NCI-H2171 treated with DMSO at 0.1 percent for 48 hours (cell line): ENCODE measurements around the gene WNT2.
"Not testable (repeated sequence)": the region's sequence is repeated elsewhere in the genome, so short reads cannot be mapped to it uniquely, and the experiment has no call there.

Experiments
- DNase-seq: peaks from one replicate; lab custom pipeline; 2025; lab: John Stamatoyannopoulos, UW

WNT2 gene

GRCh38 chr7:117259615-117260014 is 63.2 kb downstream of the WNT2 start:
- no peak for DNase-seq

- DNase-seq, result no peak
These were observed 71.2 kb downstream of the WNT2 start for GRCh38 chr7:117251687-117252086.

DNA sequence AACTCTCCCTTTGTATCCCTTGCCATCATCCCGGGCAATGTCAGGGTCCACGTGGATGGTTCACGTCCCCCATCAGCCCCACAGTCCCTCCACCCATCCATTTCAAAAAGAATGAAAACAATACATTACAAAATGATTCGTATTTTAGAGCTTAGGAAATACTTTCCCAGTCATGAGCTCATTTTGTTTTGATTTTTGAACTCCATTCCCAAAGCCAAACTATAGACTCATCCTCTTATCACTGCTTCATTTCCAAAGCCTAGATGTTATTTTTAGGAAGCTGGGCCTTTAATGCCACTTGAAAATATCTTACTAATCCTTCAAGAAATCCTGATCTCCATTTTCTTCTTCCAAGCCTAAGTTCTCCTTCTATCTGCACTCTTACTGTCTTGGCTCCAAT is 72.1 kb downstream of the WNT2 start:
- no peak for DNase-seq

DNA sequence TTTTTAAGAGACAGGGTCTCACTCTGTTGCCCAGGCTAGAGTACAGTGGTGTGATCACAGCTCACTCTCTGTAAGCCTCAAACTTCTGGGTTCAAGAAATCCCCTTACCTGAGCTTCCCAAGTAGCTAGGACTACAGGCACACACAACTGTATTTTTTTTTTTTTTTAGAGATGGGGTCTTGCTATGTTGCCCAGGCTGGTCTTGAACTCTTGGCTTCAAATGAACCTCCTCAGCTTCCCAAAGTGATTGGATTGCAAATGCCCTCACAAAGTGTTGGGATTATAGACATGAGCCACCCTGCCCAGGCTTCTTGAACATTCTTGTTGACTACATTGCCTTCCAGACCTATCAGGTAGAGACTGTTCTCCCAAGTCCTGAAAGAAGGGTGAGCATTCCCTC is 72.6 kb downstream of the WNT2 start:
- no peak for DNase-seq

DNA sequence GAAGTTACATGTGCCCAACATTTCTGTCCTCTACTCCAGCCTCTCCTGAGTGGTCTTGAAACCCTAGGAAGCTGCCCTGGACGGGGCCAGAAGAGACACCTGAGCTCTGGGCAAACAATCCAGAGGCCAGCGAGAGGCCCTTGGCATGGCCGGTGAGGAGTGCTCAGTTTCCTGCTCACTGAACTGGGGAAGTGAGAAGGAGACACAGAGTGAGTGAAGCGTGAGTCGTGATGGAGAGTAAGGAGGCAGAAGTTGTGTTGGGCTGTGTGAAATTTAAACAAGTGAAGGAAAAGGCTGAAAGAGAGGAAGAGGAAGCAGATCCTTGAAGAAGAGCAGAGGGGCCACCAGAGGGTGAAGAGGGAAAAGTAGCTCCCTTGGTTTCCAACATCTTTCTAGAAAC is 73.2 kb downstream of the WNT2 start:
- DNase-seq, result no peak

GRCh38 chr7:117248829-117249228 is 74.0 kb downstream of the WNT2 start:
- DNase-seq, result no peak

DNA sequence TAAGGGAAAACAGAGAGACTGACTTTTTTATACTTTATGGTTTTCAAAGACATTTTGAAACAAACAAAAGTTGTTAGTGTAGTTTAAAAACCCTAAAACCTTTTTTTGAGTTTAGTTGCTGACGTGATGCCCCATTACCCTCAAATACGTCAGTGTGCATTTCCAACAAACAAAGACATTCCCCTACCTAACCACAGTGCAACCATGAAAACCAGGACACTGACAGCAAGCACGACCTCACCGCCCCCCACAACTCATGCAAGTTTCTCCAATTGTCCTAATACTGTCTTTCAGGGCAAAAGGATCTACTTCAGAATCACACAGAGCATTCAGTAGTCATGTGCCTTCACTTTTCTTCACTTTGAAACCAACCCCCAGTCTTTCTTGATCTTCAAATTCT is 75.0 kb downstream of the WNT2 start:
- no peak for DNase-seq

DNA sequence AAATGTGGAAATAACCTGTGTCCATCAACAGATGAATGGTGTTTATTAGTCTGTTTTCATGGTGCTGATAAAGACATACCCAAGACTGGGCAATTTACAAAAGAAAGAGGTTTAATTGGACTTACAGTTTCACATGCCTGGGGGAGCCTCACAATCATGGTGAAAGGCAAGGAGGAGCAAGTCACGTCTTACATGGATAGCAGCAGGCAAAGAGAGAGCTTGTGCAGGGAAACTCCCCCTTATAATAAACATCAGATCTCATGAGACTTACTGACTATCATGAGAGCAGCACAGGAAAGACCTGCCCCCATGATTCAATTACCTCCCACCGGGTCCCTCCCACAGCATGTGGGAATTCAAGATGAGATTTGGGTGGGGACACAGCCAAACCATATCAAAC is 77.2 kb downstream of the WNT2 start:
- DNase-seq, result not testable (repeated sequence)

DNA sequence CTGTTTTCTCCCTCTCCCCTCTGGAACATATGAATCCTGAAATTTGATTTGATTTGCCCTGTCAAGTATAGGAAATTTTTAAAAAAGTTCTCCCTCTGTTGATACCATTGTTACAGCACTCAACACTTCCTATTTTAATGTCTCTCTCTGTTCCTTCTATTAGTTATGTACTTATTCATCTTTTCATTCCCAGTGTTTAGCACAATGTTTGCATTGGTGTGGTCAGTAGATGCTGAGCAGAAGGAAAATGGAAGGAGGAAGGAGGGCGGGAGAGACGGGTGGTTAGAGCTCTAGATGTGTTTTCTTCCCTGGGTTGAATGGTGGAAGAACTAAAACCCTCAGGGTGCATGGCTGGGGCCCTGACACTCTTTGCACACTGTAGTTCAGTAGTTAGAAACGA is 79.5 kb downstream of the WNT2 start:
- no peak for DNase-seq

- no peak for DNase-seq
These were observed 81.8 kb downstream of the WNT2 start for GRCh38 chr7:117241088-117241487.

DNA sequence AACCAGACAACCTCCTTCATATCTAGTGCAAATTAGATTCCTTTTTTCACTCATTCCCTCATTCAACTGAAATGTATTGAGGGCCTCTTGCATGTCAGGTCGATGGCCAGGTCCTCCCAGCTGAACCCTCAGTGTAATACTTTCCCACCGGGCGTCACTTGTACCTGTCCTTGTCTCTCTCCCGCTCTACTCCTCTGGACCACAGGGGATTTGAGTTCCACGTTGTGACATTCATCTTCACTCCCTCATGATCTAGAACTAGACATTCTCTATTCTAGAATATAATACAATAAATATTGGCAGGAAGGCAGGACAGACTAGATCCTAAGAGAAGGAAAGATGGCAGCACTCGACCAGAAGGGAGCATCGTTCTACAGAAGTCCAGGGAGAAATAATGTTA is 83.9 kb downstream of the WNT2 start:
- DNase-seq, result no peak

DNA sequence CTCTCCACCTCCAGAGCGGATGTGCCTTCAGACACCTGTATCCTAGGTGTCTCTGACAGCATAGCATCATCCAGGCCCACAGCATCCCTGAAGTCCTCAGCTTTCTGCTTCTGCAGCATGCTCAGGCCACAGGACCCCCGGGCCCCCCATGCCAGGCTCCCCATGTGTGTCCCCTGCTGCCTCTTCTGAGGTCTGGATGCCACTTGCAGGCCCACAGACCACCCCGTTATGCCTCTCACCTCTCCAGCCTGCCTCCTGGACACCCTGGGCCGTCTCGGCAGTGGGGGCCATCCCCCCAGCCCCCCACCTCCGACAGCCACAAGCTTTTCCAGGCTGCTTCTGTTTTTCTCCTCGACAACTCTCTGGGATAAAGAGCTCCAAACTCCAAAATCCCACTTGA is 84.4 kb downstream of the WNT2 start:
- no peak for DNase-seq

DNA sequence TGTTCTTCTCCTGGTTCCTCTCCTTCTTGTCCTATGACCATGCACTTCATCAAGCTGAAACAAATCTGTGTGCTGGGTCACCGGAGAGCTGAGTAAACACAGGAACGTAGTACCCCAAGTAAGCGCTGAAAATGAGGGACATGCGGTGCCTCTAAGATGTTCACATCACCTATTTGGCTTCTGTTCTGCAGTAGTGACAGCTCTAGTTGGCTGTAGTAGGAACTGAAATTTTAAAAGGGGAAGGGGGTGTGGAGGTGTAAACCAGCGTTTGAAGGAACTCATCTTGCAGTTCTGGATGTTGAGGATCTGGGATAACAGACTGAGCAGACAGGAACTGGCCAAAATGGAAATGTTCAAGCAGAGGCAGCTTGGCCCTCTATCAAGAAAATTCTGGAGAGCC is 85.2 kb downstream of the WNT2 start:
- DNase-seq, result no peak

- DNase-seq, result no peak
These were observed 91.9 kb downstream of the WNT2 start for GRCh38 chr7:117231047-117231359.

DNA sequence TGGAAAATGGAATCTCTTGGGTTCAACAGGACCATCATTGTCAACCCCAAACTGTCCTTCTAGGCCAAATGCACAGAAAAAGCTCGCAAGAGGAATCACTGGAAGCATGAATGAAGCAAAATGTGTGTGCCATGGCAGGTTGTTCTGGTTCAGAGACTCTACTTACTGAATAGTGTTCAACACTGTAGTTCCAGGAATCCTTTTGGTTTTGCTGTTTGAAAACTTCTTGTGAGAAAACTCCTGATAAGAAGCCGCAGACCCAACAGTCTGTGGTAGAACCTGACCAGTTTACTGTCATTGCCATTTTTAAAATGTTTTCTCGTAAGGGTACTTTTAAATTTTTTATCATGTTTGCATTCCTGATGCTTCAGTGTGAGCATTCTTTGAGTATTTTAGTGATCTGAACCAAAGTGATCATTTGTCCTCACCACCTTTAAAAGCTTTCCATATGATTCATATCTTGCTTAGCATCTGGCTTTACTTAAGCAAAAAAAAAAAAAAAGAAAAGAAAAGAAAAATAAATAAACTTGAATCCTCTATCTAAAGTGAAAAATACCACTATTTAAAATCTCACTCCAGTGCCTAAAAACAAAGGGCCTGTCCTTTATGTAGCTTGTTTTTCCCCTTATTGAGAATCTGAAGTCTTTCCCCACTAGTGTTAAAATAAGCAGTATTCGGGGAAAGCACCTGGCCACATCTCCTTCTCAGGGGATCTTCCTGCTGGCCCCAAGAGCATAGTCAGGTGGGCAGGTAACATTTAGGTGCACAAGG is 92.4 kb downstream of the WNT2 start:
- DNase-seq, result no peak

DNA sequence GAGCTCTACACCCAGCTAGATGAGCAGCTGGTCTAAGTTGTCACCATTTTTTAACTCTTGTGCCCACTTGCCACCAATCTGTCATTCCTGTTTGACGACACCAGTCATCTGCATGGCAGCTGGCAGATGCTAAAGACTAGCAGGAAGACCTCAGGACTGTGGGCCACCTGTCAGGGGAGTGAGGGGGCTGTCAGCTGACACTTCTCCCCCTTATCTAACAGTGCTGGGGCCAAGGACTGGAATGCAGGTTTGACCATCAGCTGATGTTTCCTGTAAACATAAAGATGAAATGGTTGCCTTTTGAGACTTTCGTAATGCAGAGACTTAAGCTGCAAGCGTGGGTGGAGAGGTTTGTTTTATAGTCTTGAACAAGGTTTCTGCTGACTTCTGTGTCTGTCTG is 93.5 kb downstream of the WNT2 start:
- peak; percentile 71 for DNase-seq

DNA sequence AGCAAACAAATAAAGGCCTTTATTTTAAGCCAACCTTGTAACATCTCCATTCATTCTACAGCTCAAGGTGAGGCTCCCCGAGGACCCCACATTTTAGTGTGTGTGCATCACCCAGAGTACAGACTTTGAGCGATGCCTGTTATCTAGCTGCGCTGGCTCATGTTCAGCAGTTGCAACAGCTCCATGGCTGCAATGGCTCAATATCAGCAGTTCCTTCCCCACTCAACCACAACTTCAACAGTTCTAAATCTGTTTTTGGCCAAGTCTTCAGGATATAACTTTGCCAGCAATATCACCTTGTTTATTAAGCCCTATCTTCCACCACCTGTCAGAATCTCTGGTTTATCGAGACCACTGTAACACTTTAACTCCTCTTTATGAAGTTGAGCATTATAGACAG is 95.8 kb downstream of the WNT2 start:
- DNase-seq, result no peak

- no peak for DNase-seq
These were observed 97.3 kb downstream of the WNT2 start for GRCh38 chr7:117225536-117225935.
